CD4-positive, CD25-positive, alpha-beta regulatory T cell (primary cell): ENCODE results near the gene DOC2A. TPM values are rescaled to one million over a fixed set of nuclear protein-coding genes. Genes with fewer than 3 reads are reported as not detected.
"Not testable (repeated sequence)": the region's sequence is repeated elsewhere in the genome, so short reads cannot be mapped to it uniquely, and the experiment has no call there.

Source experiments
- ATAC-seq, 2 donors: fragments of 150-1000 bp; cut with Tn5 transposase; one replicate each; pipeline ENCODE4 v1.10.0; 2021; ENCODE audit warnings: low read depth in 2 of 2, moderate number of reproducible peaks in 2 of 2, moderate library complexity in 1 of 2
- DNase-seq, 3 donors: peaks; one replicate each; pipeline versions ENCODE4 v3.0.0 to v3.0.0-alpha.2; 2012 to 2022; ENCODE audit warnings: mixed read lengths in 1 of 3
- H3K27ac ChIP-seq: one replicate; pipeline ENCODE4 v1.7.0; 2013; ENCODE audit warnings: mild to moderate bottlenecking, low read length; ENCODE audit not compliant: insufficient read depth, poor library complexity, severe bottlenecking
- H3K27me3 ChIP-seq: one replicate; pipeline ENCODE4 v1.7.0; 2013; ENCODE audit warnings: low read length; ENCODE audit not compliant: control insufficient read depth, insufficient read depth
- H3K36me3 ChIP-seq: one replicate; pipeline ENCODE4 v1.7.0; 2013; ENCODE audit warnings: mild to moderate bottlenecking, low read length, moderate library complexity; ENCODE audit not compliant: control insufficient read depth, insufficient read depth
- H3K4me1 ChIP-seq: 2 replicates; pipeline ENCODE4 v1.7.0; 2013; ENCODE audit warnings: mild to moderate bottlenecking, low read length; ENCODE audit not compliant: insufficient read depth, control insufficient read depth, poor library complexity, severe bottlenecking
- H3K4me3 ChIP-seq: one replicate; pipeline ENCODE4 v1.7.0; 2013; ENCODE audit warnings: low read depth, mild to moderate bottlenecking, low read length, moderate library complexity
- H3K9me3 ChIP-seq, 2 experiments: 1 replicate in 1 of 2; 2 replicates in 1 of 2; pipeline ENCODE4 v1.7.0; 2013; ENCODE audit warnings: low read length in 2 of 2, mild to moderate bottlenecking in 1 of 2, moderate library complexity in 1 of 2; ENCODE audit not compliant: control insufficient read depth in 2 of 2
- H3K27ac Mint-ChIP-seq, 3 donors: one replicate each; pipeline ENCODE4 v1.8.0; 2020 to 2022; ENCODE audit warnings: mild to moderate bottlenecking in 3 of 3, mixed read lengths in 3 of 3, moderate library complexity in 2 of 3
- H3K27me3 Mint-ChIP-seq: one replicate; pipeline ENCODE4 v1.8.0; 2022; ENCODE audit warnings: mild to moderate bottlenecking, mixed read lengths
- H3K36me3 Mint-ChIP-seq: one replicate; pipeline ENCODE4 v1.8.0; 2020; ENCODE audit warnings: mixed read lengths
- H3K4me1 Mint-ChIP-seq, 4 donors: one replicate each; pipeline ENCODE4 v1.8.0; 2020 to 2022; ENCODE audit warnings: mixed read lengths in 4 of 4, mild to moderate bottlenecking in 1 of 4
- H3K4me3 Mint-ChIP-seq, 4 donors: one replicate each; pipeline ENCODE4 v1.8.0; 2020 to 2022; ENCODE audit warnings: mild to moderate bottlenecking in 4 of 4, mixed read lengths in 4 of 4, moderate library complexity in 3 of 4
- H3K9me3 Mint-ChIP-seq, 7 donors: one replicate each; pipeline ENCODE4 v1.8.0; 2020 to 2022; ENCODE audit warnings: mixed read lengths in 7 of 7, mild to moderate bottlenecking in 3 of 7, moderate library complexity in 2 of 7
- polyA plus RNA-seq, 4 donors: library from polyadenylated mRNA; unstranded; fragments of 300-500 nt; fragmentation: Illumina TruSeq; gene quantifications; one replicate each; pipeline ENCODE4 v1.2.3, GENCODE V29; 2021
- total RNA-seq: library from RNA; stranded (reverse); gene quantifications from one replicate; pipeline ENCODE4 v1.2.3, GENCODE V29; 2022

The DOC2A gene
- total and polyA plus RNA-seq, 5 donors from 2014 or later: not detected

DNA sequence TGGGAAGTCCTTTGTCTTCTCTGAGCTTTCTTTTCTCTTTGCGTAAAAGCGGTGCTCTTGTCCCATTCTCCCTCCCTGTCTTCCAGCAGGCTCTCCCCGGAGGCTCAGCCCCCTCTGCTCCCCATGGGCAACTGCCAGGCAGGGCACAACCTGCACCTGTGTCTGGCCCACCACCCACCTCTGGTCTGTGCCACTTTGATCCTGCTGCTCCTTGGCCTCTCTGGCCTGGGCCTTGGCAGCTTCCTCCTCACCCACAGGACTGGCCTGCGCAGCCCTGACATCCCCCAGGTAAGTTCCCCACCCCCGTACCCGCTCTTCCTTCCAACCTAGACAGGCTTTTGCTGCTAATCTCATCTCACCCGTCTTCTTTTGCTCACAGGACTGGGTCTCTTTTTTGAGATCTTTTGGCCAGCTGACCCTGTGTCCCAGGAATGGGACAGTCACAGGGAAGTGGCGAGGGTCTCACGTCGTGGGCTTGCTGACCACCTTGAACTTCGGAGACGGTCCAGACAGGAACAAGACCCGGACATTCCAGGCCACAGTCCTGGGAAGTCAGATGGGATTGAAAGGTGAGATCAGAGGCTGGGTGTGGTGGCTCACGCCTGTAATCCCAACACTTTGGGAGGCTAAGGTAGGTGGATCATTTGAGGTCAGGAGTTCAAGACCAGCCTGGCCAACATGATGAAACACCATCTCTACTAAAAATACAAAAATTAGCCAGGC is 47.6 kb downstream of the DOC2A start:
- Mint-ChIP-seq H3K4me3 (peak overlapping the region; percentile 91 to 96 (median 92)), H3K36me3 (no peaks in the 10 kb centered on the region), H3K4me1 (peaks cover 9 to 30% (median 25%) of the 10 kb centered on the region in 4 donors), H3K27me3 (peaks cover 4% of the 10 kb centered on the region), H3K9me3 (no peaks in the 10 kb centered on the region), H3K27ac (peak overlapping the region; percentile 77 to 97 (median 93))
- H3K4me3 ChIP-seq: peak overlapping the region; percentile 94
- no peak for DNase-seq
- no peak for ATAC-seq
- peaks cover 23% of the 10 kb centered on the region for H3K4me1 ChIP-seq
- H3K27ac ChIP-seq: peak overlapping the region; percentile 91
- peaks cover 4% of the 10 kb centered on the region for H3K36me3 ChIP-seq
- no peaks in the 10 kb centered on the region for H3K9me3 ChIP-seq
- no peaks in the 10 kb centered on the region for H3K27me3 ChIP-seq

GRCh38 chr16:29962344-29962994 is 48.4 kb downstream of the DOC2A start:
- Histone ChIP-seq H3K9me3 (no peaks in the 10 kb centered on the region), H3K4me1 (peaks cover 23% of the 10 kb centered on the region), H3K4me3 (peak overlapping the region; percentile 94), H3K36me3 (no peaks in the 10 kb centered on the region), H3K27ac (peak overlapping the region; percentile 91), H3K27me3 (no peaks in the 10 kb centered on the region)
- Mint-ChIP-seq H3K36me3 (no peaks in the 10 kb centered on the region), H3K4me1 (peaks cover 9 to 30% (median 25%) of the 10 kb centered on the region in 4 donors), H3K9me3 (no peaks in the 10 kb centered on the region), H3K27ac (peak overlapping the region; percentile 77 to 97 (median 93)), H3K27me3 (peaks cover 4% of the 10 kb centered on the region), H3K4me3 (peak overlapping the region; percentile 91 to 96 (median 92))
- DNase-seq (peak in 1 of 3 donors; percentile 17), ATAC-seq (no peak)

- H3K4me1 ChIP-seq: peaks cover 23% of the 10 kb centered on the region
- H3K9me3 ChIP-seq: no peaks in the 10 kb centered on the region
- H3K36me3 ChIP-seq: no peaks in the 10 kb centered on the region
- Mint-ChIP-seq H3K27ac (peak within 1 kb of the TSS; percentile 77 to 97 (median 94)), H3K4me1 (peaks cover 9 to 30% (median 25%) of the 10 kb centered on the region in 4 donors), H3K4me3 (peak within 1 kb of the TSS; percentile 91 to 96 (median 92)), H3K36me3 (no peaks in the 10 kb centered on the region), H3K9me3 (no peaks in the 10 kb centered on the region), H3K27me3 (peaks cover 4% of the 10 kb centered on the region)
- ATAC-seq (peak; percentile 89 to 90), DNase-seq (peak; percentile 91 to 95 (median 93))
- H3K27me3 ChIP-seq: no peaks in the 10 kb centered on the region
- H3K27ac ChIP-seq: peak within 1 kb of the TSS; percentile 91
- H3K4me3 ChIP-seq: peak within 1 kb of the TSS; percentile 94
These were observed 49.1 kb downstream of the DOC2A start, which contains the start of gene TMEM219 for GRCh38 chr16:29961479-29962343. Gene TMEM219, plus strand, starts transcription at chr16:29962079. Its CDS starts 1,065 bp downstream, at chr16:29963144.

DNA sequence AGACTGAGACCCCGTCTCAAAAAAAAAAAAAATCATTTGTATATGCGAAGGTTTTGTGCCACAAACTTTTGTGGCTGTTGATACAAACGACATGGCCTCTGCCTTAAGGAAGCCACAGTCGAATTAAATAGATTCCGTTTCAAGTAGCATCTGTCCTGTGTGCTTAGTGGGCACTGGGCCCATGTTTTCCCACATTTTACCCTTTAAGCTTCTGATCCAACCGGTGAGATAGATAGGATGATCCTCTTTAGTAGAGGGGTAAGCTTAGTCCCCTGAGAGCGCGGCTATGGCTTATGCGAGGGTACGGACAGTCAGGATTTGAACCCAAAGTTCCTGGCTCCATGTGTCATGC is 49.7 kb downstream of the DOC2A start:
- Mint-ChIP-seq H3K27me3 (peaks cover 4% of the 10 kb centered on the region), H3K9me3 (no peaks in the 10 kb centered on the region), H3K36me3 (no peaks in the 10 kb centered on the region), H3K4me1 (peaks cover 9 to 29% (median 23%) of the 10 kb centered on the region in 4 donors), H3K27ac (peak overlapping the region; percentile 69 to 97 (median 94)), H3K4me3 (peak overlapping the region; percentile 91 to 96 (median 92))
- Histone ChIP-seq H3K9me3 (no peaks in the 10 kb centered on the region), H3K27me3 (no peaks in the 10 kb centered on the region), H3K36me3 (no peaks in the 10 kb centered on the region), H3K27ac (peak overlapping the region; percentile 91), H3K4me3 (peak overlapping the region; percentile 80), H3K4me1 (peaks cover 23% of the 10 kb centered on the region)
- no peak for DNase-seq
- no peak for ATAC-seq

DNA sequence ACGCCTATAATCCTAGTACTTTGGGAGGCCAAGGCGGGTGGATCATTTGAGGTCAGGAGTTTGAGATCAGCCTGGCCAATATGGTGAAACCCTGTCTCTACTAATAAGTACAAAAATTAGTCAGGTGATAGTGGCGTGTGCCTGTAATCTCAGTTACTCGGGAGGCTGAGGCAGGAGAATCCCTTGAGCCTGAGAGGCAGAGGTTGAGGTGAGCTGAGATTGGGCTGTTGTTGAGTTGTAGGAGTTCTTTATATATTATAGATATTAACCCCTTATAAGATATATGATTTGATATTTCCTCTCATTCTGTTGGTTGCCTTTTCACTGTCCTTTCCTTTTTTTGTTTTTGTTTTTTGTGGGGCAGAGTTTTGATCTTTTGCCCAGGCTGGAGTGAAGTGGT is 51.0 kb downstream of the DOC2A start:
- Mint-ChIP-seq H3K4me1 (peaks cover 5 to 25% (median 18%) of the 10 kb centered on the region in 4 donors), H3K4me3 (peak overlapping the region; percentile 40 to 79 (median 53)), H3K27me3 (peaks cover 11% of the 10 kb centered on the region), H3K27ac (peak overlapping the region in 2 of 3 donors; percentile 32 to 62)
- peaks cover 22% of the 10 kb centered on the region for H3K4me1 ChIP-seq
- H3K9me3 ChIP-seq, H3K27ac ChIP-seq, H3K36me3 Mint-ChIP-seq, H3K9me3 Mint-ChIP-seq, H3K4me3 ChIP-seq, DNase-seq, H3K27me3 ChIP-seq, ATAC-seq, H3K36me3 ChIP-seq: not testable (repeated sequence)

GRCh38 chr16:29959293-29959692 is 51.5 kb downstream of the DOC2A start:
- no peak overlapping the region for H3K4me3 ChIP-seq
- Mint-ChIP-seq H3K4me3 (peak overlapping the region in 3 of 4 donors; percentile 24 to 79 (median 48)), H3K27me3 (peaks cover 11% of the 10 kb centered on the region), H3K36me3 (no peaks in the 10 kb centered on the region), H3K9me3 (no peaks in the 10 kb centered on the region), H3K27ac (peak overlapping the region in 2 of 3 donors; percentile 23 to 32), H3K4me1 (peaks cover 5 to 22% (median 15%) of the 10 kb centered on the region in 4 donors)
- no peak overlapping the region for H3K27ac ChIP-seq
- ATAC-seq: no peak
- H3K27me3 ChIP-seq: no peaks in the 10 kb centered on the region
- DNase-seq: peak in 1 of 3 donors; percentile 10
- no peaks in the 10 kb centered on the region for H3K9me3 ChIP-seq
- H3K4me1 ChIP-seq: peaks cover 20% of the 10 kb centered on the region
- no peaks in the 10 kb centered on the region for H3K36me3 ChIP-seq

DNA sequence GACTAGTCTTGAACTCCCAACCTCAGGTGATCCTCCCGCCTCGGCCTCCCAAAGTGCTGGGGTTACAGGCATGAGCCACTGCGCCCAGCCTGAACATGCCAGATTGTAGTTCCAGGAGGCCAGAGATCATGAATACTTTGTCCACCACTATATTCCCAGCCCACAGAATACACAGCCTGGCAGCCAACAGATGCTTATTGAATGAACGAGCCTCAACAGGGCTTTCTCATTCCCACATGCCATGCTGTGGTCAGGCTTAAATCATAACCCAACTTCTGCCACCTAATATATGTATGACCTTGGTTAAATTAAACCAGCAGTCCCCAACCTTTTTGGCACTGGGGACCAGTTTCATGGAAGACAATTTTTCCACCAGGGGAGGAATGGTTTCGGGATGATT is 52.1 kb downstream of the DOC2A start:
- no peak overlapping the region for H3K27ac Mint-ChIP-seq
- no peak overlapping the region for H3K27ac ChIP-seq
- no peaks in the 10 kb centered on the region for H3K9me3 ChIP-seq
- H3K4me1 Mint-ChIP-seq: peaks cover 5 to 22% (median 15%) of the 10 kb centered on the region in 4 donors
- no peak for ATAC-seq
- no peak overlapping the region for H3K4me3 ChIP-seq
- H3K9me3 Mint-ChIP-seq: no peaks in the 10 kb centered on the region
- H3K27me3 ChIP-seq: no peaks in the 10 kb centered on the region
- peaks cover 11% of the 10 kb centered on the region for H3K27me3 Mint-ChIP-seq
- no peaks in the 10 kb centered on the region for H3K36me3 Mint-ChIP-seq
- H3K36me3 ChIP-seq: no peaks in the 10 kb centered on the region
- peak overlapping the region in 1 of 4 donors; percentile 79 for H3K4me3 Mint-ChIP-seq
- H3K4me1 ChIP-seq: peaks cover 20% of the 10 kb centered on the region
- no peak for DNase-seq
